HepG2 (cell line): ENCODE data around the gene SIX5. TPM values are rescaled to one million over a fixed set of nuclear protein-coding genes. Genes with fewer than 3 reads are reported as not detected.

Experiments
- CHD2 ChIP-seq: IDR thresholded peaks from 2 replicates; pipeline ENCODE4 v1.6.1; 2011; ENCODE audit warnings: low read depth, low read length, improper control_type of control experiment
- ELF3 ChIP-seq: IDR thresholded peaks from 2 replicates; pipeline ENCODE4 v1.6.1; 2016; ENCODE audit warnings: missing genetic modification reagents, missing compliant biosample characterization
- ESRRA ChIP-seq: sonication (generic); formaldehyde crosslinking; IDR thresholded peaks from 2 replicates; pipeline ENCODE4 v1.5.1; 2020; ENCODE audit warnings: mild to moderate bottlenecking, low read depth, missing genetic modification reagents
- FOXK2 ChIP-seq: fragments of 450-650 bp; IDR thresholded peaks from 2 replicates; pipeline ENCODE4 v1.6.1; 2016
- GZF1 ChIP-seq: sonication (generic); formaldehyde crosslinking; IDR thresholded peaks from 2 replicates; pipeline ENCODE4 v1.5.1; 2020; ENCODE audit warnings: mild to moderate bottlenecking, missing genetic modification reagents
- ISL2 ChIP-seq: sonication (generic); formaldehyde crosslinking; IDR thresholded peaks from 2 replicates; pipeline ENCODE4 v1.5.0; 2020; ENCODE audit warnings: missing genetic modification reagents
- KLF16 ChIP-seq, 2 experiments: sonication (generic) in 1 of 2; formaldehyde crosslinking in 1 of 2; IDR thresholded peaks; 2 replicates each; pipeline versions ENCODE4 v1.6.1 to v1.8.0; 2016 to 2023; ENCODE audit warnings: missing genetic modification reagents in 2 of 2, missing compliant biosample characterization in 1 of 2
- MXI1 ChIP-seq: IDR thresholded peaks from 3 replicates; pipeline ENCODE4 v1.6.1; 2012; ENCODE audit warnings: low read depth, low read length, inconsistent platforms, borderline replicate concordance
- RARG ChIP-seq: sonication (generic); formaldehyde crosslinking; IDR thresholded peaks from 2 replicates; pipeline ENCODE4 v1.4.0; 2020; ENCODE audit warnings: low read depth, mild to moderate bottlenecking, missing genetic modification reagents
- SAP130 ChIP-seq: IDR thresholded peaks from 2 replicates; pipeline ENCODE4 v1.6.1; 2016; ENCODE audit warnings: low read depth
- SMYD3 ChIP-seq: sonication (generic); formaldehyde crosslinking; IDR thresholded peaks from 2 replicates; pipeline ENCODE4 v1.8.1; 2023; ENCODE audit warnings: mild to moderate bottlenecking, missing genetic modification reagents
- SRF ChIP-seq: IDR thresholded peaks from 2 replicates; pipeline ENCODE4 v1.6.1; 2011; ENCODE audit warnings: mild to moderate bottlenecking, low read depth, low read length, moderate library complexity
- THYN1 ChIP-seq: sonication (generic); formaldehyde crosslinking; IDR thresholded peaks from 2 replicates; pipeline ENCODE4 v1.8.1; 2023; ENCODE audit warnings: low read depth, mild to moderate bottlenecking, moderate library complexity, missing genetic modification reagents, borderline replicate concordance
- ZNF749 ChIP-seq: sonication (generic); formaldehyde crosslinking; IDR thresholded peaks from 2 replicates; pipeline ENCODE4 v1.8.0; 2022; ENCODE audit warnings: mild to moderate bottlenecking, missing genetic modification reagents, moderate library complexity, borderline replicate concordance
- polyA plus RNA-seq, 8 experiments: library from polyadenylated mRNA; depleted of rRNA in 3 of 8; stranded (reverse) in 7 of 8; unstranded in 1 of 8; fragments of >200 nt; fragmentation: Illumina TruSeq in 4 of 8; extraction: Trizol in 4 of 8; gene quantifications; 2 replicates each; pipeline versions ENCODE4 v1.2.1 to v1.2.3, GENCODE V29; 2011 to 2016; ENCODE audit warnings: low read depth in 4 of 8, missing spikeins in 1 of 8, mixed read lengths in 1 of 8; ENCODE audit not compliant: insufficient read depth in 1 of 8
- total RNA-seq, 5 experiments: library from RNA; depleted of rRNA; stranded (reverse); fragments of >200 nt; fragmentation: Illumina TruSeq; extraction: Trizol; gene quantifications; 2 replicates each; pipeline ENCODE4 v1.2.3, GENCODE V29; 2016; ENCODE audit warnings: low read depth in 1 of 5
- TF ChIP-seq, protein P1 (sequence below): sonication (generic); formaldehyde crosslinking; IDR thresholded peaks from 2 replicates; pipeline ENCODE4 v1.8.0; 2022; ENCODE audit warnings: missing genetic modification reagents, mild to moderate bottlenecking, inconsistent platforms, borderline replicate concordance
- TF ChIP-seq, protein P2 (sequence below), 2 experiments: IDR thresholded peaks; 2 replicates each; pipeline ENCODE4 v1.6.1; 2011 to 2012; ENCODE audit warnings: low read length in 2 of 2, borderline replicate concordance in 1 of 2, low read depth in 1 of 2, mild to moderate bottlenecking in 1 of 2, moderate library complexity in 1 of 2
- TF ChIP-seq, protein P3 (sequence below): sonication (generic); formaldehyde crosslinking; IDR thresholded peaks from 2 replicates; pipeline ENCODE4 v1.8.1; 2023; ENCODE audit warnings: mild to moderate bottlenecking, moderate library complexity, missing genetic modification reagents
- TF ChIP-seq, protein P4 (sequence below): sonication (generic); formaldehyde crosslinking; IDR thresholded peaks from 2 replicates; pipeline ENCODE4 v1.4.0; 2020; ENCODE audit warnings: missing genetic modification reagents

Gene SIX5
- total and polyA plus RNA-seq, 2 of the 13 experiments (the other 11 are each of a cell fraction or from before 2014, with no cell fraction given) = 7.7 to 10.5 TPM

DNA sequence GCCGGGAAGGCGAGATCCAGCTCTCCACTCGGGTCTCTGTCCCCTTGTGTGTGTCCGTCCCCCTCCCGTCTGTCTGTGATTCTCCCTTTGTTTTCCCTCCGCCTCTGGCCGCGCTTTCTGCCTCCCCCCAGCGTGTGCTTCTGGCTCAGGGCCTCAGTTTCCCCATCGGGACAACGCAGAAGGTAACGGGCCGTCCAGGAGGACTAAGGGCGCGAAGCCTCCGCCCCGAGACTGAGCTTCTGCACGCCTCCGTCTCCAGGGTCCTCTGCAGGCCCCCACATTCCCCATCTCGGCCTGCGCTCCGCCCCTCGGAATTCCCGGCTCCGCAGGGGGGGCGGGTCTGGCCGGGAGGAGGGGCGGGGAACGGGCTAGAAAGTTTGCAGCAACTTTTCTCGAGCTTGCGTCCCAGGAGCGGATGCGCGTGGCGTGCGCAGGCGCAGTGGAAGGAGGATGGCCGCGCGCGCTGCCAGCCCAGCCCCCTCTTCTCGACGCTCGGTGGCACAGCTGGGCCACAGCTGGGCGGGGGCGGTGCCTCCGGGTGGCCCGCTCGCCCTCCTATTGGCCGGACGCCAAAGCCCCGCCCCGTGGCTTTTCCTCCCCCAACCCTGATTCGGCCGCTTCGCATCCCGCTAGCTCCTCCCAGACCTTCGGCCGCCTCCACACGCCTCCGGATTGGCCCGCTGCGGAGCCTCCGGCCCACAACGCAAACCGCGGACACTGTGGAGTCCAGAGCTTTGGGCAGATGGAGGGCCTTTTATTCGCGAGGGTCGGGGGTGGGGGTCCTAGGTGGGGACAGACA lies at the start of gene SIX5 (continued):
- TF ChIP-seq SAP130 (CRISPR knock-in tag) = peak; percentile 88
- TF ChIP-seq ZNF749 = no peak; the same call in 1 of the 2 replicates
- TF ChIP-seq, protein P1, sequence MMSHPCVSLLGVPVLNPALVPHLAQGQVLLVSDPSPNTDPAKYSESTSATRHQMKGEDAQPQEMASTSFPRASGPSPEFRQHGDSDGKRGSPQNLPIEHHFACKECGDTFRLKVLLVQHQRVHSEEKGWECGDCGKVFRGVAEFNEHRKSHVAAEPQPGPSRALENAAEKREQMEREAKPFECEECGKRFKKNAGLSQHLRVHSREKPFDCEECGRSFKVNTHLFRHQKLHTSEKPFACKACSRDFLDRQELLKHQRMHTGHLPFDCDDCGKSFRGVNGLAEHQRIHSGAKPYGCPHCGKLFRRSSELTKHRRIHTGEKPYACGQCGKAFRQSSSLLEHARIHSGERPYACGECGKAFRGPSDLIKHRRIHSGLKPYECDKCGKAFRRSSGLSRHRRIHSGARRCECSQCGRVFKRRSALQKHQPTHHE (CRISPR knock-in tag) = 0 out of 2 replicates have a peak, but pooled peaks have one; percentile 76
- TF ChIP-seq, protein P2, sequence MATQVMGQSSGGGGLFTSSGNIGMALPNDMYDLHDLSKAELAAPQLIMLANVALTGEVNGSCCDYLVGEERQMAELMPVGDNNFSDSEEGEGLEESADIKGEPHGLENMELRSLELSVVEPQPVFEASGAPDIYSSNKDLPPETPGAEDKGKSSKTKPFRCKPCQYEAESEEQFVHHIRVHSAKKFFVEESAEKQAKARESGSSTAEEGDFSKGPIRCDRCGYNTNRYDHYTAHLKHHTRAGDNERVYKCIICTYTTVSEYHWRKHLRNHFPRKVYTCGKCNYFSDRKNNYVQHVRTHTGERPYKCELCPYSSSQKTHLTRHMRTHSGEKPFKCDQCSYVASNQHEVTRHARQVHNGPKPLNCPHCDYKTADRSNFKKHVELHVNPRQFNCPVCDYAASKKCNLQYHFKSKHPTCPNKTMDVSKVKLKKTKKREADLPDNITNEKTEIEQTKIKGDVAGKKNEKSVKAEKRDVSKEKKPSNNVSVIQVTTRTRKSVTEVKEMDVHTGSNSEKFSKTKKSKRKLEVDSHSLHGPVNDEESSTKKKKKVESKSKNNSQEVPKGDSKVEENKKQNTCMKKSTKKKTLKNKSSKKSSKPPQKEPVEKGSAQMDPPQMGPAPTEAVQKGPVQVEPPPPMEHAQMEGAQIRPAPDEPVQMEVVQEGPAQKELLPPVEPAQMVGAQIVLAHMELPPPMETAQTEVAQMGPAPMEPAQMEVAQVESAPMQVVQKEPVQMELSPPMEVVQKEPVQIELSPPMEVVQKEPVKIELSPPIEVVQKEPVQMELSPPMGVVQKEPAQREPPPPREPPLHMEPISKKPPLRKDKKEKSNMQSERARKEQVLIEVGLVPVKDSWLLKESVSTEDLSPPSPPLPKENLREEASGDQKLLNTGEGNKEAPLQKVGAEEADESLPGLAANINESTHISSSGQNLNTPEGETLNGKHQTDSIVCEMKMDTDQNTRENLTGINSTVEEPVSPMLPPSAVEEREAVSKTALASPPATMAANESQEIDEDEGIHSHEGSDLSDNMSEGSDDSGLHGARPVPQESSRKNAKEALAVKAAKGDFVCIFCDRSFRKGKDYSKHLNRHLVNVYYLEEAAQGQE (IDR thresholded peaks at IDR 0.05; ENCODE audit: borderline replicate concordance in 1 of 2, low read depth in 1 of 2, low read length in 2 of 2) = peak in 1 of 2 experiments; percentile 33; a peak in 1 of 4 replicates
- TF ChIP-seq MXI1 = peak; percentile 56; the same call in 1 of the 3 replicates
- no peak for TF ChIP-seq GZF1
- peak; percentile 64; the same call in 1 of the 2 replicates for TF ChIP-seq CHD2
- TF ChIP-seq ELF3 (CRISPR knock-in tag) = peak; percentile 50
- TF ChIP-seq RARG (CRISPR knock-in tag) = no peak
- TF ChIP-seq ISL2 (CRISPR knock-in tag) = peak; percentile 67
- TF ChIP-seq, protein P3, sequence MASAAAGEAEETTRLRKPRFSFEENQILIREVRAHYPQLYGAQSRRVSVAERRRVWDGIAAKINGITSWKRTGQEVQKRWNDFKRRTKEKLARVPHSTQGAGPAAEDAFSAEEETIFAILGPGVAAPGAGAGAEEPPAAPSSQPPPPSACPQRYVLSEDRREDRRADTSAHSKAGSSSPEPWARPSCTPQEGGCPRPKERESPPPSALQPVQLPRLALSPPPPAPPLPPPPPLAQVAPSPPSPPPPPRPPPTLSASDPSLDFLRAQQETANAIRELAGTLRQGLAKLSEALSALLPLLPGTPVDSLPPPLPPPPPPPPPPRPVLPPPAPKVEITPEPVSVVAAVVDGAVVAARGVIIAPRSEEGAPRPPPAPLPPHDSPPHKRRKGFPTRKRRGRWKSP = no peak; the same call in 1 of the 2 replicates
- TF ChIP-seq, protein P4, sequence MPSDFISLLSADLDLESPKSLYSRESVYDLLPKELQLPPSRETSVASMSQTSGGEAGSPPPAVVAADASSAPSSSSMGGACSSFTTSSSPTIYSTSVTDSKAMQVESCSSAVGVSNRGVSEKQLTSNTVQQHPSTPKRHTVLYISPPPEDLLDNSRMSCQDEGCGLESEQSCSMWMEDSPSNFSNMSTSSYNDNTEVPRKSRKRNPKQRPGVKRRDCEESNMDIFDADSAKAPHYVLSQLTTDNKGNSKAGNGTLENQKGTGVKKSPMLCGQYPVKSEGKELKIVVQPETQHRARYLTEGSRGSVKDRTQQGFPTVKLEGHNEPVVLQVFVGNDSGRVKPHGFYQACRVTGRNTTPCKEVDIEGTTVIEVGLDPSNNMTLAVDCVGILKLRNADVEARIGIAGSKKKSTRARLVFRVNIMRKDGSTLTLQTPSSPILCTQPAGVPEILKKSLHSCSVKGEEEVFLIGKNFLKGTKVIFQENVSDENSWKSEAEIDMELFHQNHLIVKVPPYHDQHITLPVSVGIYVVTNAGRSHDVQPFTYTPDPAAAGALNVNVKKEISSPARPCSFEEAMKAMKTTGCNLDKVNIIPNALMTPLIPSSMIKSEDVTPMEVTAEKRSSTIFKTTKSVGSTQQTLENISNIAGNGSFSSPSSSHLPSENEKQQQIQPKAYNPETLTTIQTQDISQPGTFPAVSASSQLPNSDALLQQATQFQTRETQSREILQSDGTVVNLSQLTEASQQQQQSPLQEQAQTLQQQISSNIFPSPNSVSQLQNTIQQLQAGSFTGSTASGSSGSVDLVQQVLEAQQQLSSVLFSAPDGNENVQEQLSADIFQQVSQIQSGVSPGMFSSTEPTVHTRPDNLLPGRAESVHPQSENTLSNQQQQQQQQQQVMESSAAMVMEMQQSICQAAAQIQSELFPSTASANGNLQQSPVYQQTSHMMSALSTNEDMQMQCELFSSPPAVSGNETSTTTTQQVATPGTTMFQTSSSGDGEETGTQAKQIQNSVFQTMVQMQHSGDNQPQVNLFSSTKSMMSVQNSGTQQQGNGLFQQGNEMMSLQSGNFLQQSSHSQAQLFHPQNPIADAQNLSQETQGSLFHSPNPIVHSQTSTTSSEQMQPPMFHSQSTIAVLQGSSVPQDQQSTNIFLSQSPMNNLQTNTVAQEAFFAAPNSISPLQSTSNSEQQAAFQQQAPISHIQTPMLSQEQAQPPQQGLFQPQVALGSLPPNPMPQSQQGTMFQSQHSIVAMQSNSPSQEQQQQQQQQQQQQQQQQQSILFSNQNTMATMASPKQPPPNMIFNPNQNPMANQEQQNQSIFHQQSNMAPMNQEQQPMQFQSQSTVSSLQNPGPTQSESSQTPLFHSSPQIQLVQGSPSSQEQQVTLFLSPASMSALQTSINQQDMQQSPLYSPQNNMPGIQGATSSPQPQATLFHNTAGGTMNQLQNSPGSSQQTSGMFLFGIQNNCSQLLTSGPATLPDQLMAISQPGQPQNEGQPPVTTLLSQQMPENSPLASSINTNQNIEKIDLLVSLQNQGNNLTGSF (CRISPR knock-in tag) = no peak
- TF ChIP-seq FOXK2 = no peak
- no peak for TF ChIP-seq SRF
- no peak for TF ChIP-seq SMYD3 (CRISPR knock-in tag)
- peak in 1 of 2 experiments; percentile 91; a peak in 2 of 4 replicates for TF ChIP-seq KLF16 (CRISPR knock-in tag; IDR thresholded peaks at IDR 0.05)
- TF ChIP-seq ESRRA = no peak; the same call in 1 of the 2 replicates
- TF ChIP-seq THYN1 (CRISPR knock-in tag) = no peak
